Measurements from ENCODE around the gene SCUBE3.

DNA sequence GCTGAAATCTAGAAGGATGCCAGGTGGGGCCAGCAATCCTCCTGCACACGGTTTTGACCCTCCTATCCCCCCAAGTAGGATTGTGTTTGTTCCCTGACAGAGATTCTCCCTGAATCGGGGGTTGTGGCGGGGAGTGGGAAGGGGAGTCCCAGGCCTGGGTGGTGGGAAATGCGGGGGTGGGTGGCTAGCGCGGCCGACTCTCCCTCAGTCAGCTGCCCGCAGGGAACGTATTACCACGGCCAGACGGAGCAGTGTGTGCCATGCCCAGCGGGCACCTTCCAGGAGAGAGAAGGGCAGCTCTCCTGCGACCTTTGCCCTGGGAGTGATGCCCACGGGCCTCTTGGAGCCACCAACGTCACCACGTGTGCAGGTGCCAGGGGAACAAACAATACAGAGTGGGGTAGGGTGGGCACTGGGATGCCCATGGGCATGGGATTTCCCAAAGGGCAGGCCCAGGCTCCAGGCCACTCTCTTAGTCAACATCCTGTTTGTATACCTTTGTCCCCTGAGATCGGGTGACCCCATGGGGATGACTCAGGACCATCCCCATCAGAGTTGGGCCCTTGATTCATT, 29.7 kb downstream of the SCUBE3 start:
- no peak for TF ChIP-seq EZH2 (IDR thresholded peaks at IDR 0.05; ENCODE audit: borderline replicate concordance, low read depth, low read length, severe bottlenecking)
- TF ChIP-seq, protein P1, sequence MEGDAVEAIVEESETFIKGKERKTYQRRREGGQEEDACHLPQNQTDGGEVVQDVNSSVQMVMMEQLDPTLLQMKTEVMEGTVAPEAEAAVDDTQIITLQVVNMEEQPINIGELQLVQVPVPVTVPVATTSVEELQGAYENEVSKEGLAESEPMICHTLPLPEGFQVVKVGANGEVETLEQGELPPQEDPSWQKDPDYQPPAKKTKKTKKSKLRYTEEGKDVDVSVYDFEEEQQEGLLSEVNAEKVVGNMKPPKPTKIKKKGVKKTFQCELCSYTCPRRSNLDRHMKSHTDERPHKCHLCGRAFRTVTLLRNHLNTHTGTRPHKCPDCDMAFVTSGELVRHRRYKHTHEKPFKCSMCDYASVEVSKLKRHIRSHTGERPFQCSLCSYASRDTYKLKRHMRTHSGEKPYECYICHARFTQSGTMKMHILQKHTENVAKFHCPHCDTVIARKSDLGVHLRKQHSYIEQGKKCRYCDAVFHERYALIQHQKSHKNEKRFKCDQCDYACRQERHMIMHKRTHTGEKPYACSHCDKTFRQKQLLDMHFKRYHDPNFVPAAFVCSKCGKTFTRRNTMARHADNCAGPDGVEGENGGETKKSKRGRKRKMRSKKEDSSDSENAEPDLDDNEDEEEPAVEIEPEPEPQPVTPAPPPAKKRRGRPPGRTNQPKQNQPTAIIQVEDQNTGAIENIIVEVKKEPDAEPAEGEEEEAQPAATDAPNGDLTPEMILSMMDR (IDR thresholded peaks at IDR 0.05; ENCODE audit: borderline replicate concordance, extremely low read depth, low read length, poor library complexity, severe bottlenecking): no peak
